NCI-H2029 treated with DMSO at 0.1 percent for 48 hours (cell line): ENCODE measurements around the gene EXOSC1.
A peak's percentile ranks its signal among the peaks of the same experiment; 100 is the strongest.
"Not testable (repeated sequence)": the region's sequence is repeated elsewhere in the genome, so short reads cannot be mapped to it uniquely, and the experiment has no call there.

ENCODE experiments used
- DNase-seq: peaks from one replicate; lab custom pipeline; 2025; lab: John Stamatoyannopoulos, UW

Gene EXOSC1

DNA sequence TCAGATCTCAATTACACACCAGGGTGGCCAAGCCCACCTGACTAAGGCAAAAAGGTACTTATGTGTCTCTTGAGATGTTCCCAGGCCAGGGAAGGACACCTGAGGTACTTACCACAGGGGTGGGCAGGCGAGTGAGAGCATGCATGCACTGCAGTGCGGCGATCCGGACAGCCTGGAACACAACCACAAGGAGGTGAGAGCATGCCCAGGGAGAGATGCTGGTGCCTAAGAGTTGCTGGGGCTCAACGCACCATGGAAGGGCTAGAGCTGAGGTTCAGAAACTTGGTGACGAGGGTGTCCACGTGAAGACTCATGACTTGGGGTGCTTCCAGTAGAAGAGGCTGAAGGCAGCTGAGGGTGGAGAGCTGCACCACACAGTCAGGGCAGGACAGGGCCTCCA is 13.3 kb upstream of the EXOSC1 start:
- DNase-seq, result no peak

DNA sequence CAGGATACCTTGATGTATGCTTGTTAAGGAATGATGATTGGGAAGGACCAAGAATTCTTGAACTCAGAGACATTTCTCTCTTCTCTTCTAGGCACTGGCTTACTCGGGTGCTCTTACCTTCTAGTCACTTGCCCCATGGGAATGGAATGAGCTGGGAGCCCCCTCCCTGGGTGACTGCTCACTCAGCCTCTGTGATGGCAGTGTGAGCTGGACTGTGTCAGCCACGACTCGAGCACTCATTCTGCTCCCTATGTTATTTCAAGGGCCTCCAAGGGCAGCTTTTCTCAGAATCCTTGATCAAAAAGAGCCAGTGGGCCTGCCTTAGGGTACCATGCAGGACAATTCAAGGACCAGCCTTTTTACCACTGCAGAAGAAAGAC is 10.9 kb upstream of the EXOSC1 start:
- DNase-seq, result no peak

DNA sequence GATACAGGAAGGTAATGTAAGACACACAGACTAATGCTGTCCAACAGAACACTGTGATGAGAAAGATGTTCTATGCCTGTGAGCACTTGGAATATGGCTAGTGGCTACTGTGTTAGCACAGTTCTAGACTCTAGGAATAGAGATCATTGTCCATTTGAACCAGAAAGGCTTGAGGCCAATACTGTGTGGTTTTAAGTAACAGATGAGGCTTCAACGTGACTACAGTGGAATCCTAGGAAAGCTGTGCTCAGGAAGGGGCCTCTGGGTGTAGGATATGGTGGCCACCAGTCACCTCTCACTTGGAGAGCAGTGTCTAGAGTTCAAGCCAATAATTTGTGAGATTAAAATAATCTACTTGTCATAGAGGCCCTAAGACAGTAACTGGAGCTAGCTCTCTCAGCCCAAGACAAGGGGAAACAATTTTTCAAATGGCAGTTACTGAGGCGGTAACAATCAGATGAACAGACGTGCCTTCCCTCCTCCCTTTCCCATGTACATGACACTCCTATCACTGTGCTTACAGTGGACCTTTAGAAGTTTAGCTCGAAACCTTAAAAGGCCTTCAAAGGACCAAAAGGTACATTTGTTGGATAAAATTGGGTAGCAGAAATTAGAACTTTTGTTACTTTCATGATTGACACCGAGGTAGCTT is 10.4 kb upstream of the EXOSC1 start:
- no peak for DNase-seq

DNA sequence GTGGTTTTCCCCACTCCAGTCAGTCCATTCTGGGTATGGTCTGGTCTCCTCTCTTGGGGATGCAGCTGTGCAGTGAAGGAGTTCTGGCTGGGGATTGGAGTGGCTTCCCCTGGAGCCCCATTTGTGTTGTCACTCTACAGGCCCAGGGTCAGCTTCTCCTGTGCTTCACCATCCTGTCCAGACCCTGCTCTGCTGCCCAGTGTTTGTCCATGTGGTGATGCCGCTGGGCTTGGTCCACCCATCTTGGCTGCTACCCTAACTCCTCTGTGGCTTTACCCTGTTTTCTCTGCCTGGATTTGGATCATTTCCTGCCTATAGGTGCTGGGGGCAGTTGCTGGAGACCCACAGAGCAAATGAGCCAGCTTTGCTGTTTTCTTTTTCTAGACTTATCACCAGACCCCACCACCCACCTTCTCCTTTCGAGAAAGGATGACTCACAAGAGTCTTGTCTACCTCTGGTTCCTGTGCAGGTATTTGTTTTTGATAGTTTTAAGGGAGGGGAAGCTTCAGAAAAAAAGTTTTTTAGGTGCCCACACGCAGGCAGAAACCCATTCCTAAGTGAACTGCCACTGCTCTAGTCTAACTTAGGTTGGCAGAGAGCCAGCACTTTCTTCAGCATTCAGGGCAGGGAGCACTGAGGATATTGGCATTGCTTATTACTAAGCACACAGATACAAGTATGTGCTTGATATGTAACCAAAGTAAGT is 8.7 kb upstream of the EXOSC1 start:
- no peak for DNase-seq

DNA sequence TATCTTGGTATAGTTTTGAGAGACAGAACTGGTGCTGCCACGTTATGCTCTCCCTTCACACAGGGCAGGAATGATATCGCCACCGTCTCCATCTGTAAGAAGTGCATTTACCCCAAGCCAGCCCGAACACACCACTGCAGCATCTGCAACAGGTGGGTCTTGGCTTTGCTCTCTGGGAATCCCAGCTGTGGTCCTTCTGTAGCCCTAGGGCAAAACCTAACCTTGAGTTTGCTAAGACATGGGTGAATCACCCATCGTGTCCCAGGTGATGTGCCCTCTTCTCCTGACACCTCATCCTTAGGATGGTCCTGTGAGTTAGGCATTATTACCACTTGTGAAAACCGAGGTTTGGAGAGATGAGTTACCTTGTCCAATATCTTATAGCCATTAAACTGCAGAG is 6.5 kb upstream of the EXOSC1 start:
- DNase-seq, result no peak

DNA sequence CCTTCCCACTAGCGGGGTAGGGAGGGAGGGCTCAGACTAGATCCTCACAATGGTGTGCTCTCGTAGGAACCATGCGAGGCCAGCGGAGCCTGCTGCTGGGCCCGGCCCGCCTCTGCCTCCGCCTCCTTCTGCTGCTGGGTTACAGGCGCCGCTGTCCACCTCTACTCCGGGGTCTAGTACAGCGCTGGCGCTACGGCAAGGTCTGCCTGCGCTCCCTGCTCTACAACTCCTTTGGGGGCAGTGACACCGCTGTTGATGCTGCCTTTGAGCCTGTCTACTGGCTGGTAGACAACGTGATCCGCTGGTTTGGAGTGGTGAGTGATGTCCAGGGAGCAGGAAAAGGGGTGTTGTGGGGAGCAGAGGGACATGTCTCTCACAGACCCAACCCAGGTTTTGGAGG is 5.8 kb upstream of the EXOSC1 start:
- DNase-seq, result no peak

DNA sequence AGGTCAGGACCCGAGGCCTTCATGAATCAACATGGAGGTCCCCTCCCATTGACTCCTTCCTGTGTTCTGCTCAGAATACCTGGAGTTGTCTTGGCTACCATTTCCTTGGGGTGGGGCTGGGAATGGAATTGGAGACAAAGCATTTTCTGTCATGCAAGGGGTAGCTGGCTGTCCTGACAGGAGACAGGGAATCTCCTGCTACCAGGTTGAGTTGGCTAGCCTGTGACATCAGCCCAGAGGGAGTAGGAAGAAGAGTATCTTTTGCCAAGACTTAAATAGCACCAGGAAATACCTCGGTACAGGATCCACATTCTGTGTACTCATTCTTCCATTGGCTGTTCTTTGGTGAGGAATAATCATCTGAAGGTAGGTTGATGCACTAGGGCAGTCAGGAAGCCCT is 5.0 kb upstream of the EXOSC1 start:
- DNase-seq, result no peak

DNA sequence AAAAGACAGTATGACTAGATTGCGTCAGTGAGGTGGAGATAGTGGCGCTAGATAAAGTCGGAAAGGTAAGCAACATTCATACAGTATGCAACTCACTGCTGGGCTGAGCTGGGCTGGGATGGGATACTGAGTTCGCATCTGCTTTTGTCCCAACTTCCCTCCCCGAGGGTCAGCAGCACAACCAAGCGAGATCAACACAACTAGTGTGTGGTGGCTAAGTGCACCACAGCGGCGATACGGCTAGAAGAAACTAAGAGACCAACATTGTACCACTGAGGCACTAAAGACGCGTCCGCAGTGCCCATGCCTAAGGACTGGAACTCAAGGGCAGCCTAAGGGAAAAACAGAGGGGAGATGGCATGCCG is 467 bp downstream of the EXOSC1 start:
- no peak for DNase-seq

DNA sequence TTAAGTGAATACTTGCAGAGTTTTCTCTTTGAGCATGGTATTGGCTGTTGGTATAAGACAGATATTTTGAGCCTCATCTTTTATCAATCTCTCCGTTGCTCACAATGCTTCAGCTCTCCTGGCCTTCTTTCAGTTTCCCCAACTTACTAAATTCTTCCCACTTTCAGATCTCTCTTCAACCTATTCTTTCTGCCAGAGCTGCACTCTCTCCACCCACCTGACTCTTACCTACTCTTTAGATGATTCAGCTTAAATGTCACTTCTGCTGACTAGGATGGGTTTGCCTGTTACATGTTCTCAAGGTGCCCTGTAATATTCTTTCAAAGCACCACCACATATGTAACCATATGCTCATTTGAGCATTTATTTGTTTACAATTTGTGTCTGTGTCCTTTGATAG is 1.6 kb downstream of the EXOSC1 start:
- no peak for DNase-seq

DNA sequence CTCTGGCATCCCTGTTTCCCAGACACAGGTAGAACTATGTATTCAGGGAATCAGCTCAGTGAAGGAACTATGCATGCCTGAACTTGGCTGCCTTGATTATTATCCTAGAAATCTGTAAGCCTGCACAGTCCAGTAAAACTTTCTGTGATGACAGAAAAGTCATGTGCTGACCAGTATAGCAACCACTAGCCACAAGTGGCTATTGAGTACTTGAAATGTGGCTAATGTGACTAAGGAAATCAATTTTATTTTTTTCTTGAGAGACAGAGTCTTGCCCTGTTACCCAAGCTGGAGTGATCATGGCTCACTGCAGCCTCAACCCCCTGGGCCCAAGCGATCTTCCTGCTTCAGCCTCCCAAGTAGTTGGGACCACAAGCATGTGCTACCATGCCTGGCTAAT is 3.5 kb downstream of the EXOSC1 start:
- no peak for DNase-seq

DNA sequence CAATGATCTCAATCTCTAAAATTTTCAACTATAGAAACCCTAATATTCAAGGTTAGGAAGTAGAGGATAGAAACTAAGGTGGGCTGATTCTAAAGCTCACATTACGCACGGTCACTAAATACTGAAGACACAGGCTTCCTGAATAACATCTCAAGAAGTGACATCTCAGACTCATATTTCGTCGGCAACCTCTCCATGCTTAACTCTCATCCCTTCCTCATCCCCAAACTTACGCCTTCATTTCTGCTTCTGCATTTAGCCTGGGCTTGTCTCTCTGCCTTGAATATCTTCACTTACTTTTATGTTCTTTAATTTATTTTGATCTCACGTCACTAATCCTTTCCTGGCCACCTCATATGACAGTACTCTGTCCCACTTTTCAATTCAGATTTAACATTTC is 10.6 kb downstream of the EXOSC1 start:
- no peak for DNase-seq

DNA sequence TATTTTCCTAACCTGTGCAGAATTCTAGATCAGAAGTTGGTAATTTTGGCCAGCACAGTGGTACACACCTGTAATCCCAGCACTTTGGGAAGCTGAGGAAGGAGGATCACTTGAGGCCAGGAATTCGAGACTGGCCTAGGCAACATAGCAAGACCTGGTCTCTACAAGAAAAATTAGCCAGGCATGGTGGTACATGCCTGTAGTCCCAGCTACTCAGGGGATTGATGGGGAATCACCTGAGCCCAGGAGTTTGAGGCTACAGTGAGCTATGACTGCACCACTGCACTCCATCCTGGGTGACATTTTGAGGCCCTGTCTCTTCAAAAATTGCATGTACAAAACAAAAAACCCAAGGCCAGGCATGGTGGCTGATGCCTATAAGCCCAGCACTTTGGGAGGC is 11.2 kb downstream of the EXOSC1 start:
- DNase-seq, result no peak

DNA sequence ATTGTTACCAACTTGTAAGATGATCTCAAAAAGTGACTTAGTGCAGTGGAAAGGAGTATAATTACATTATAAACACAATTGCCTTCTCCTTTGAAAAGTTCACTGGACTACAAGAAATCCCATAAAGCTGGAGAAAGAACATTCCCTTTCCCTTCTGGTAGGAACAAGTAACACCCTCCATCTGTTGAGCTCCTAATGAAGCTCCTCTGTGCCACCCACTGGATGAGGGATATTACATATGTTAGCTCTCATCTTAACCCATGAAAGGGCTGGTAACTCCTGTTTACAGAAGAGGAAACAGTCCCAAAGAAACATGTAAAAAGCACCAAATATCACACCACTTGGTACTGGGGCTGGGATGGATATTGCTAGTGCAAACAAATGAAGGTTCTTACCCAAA is 11.8 kb downstream of the EXOSC1 start:
- no peak for DNase-seq

DNA sequence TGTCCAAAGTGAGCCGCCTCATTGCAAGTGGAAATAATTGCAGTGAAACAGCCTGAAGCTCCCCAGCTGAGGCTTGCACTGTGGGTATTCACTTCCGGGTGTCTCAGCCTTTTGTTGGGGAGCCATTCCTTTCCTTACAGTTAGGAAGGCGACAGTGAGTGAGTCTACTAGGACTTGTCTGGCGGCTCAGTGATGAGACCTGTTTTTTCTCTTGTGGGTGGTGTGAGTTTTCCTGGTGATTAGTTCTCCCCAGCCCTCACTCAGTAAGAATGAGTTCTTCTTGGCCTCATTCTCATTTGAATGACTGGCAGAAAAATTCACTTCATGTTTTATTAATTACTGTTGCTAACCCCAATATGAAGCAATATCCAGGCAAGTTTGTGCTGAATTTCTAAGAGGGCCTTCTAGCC is 17.2 kb downstream of the EXOSC1 start:
- no peak for DNase-seq

DNA sequence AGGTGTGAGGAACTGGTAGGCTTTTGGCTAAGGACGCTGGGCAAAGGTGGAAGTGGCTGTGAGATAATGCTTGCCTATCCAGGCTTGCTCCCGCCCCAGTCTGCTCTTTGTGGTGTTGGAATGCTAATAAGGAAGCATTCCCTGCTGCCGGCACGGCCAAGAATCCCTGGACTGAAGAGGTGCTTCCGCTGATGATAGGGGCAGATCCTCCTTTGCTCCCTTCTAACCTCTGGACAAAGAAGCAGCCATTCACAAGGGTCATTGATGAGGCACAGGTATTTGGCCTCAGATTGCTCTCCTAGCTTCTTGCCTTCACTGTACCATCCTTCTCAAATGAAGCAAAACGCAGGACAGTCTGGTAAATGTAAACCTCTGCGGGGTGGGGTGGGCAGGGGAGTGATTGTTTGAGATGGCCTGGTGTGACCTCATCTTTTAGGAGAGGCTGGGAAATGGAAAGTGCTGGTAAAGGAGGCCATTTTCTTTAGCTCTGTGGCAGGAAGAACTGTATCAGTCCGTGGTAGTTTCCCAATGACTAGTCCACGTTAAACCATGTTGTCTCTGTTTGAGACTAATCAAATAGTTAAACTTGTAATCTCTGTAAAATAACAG is 18.1 kb downstream of the EXOSC1 start:
- peak; percentile 38 for DNase-seq

DNA sequence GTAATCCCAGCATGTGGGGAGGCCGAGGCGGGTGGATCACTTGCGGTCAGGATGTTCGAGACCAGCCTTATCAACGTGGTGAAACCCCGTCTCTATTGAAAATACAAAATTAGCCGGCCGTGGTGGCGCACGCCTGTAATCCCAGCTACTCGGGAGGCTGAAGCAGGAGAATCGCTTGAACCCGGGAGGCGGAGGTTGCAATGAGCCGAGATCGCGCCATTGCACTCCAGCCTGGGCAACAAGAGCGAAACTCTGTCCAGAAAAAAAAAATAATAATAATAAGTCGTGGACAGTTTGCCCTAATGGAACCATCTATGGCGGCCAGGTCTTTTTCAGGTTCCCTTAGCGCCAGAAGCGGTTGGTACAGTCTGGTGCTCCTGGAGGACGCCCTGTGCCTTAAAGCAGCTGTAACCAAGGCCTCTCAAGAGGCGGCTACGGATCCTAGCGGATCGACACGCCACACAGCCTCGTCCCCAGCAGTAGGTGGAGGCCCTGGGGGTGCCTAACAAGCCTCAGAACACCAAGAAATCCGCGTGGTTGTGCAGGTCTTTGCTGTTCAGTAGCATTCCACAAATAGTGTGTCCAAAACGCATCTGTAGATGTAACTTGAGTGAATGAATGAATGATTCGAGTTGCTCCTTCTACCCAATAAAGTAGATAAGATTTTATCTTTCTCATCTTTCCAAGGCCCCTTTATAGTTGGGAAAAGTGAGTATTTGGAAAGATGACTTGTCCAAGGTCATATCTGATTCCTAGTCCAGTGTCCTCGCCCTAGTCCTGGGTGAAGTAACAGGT is 18.8 kb downstream of the EXOSC1 start:
- DNase-seq, result no peak

DNA sequence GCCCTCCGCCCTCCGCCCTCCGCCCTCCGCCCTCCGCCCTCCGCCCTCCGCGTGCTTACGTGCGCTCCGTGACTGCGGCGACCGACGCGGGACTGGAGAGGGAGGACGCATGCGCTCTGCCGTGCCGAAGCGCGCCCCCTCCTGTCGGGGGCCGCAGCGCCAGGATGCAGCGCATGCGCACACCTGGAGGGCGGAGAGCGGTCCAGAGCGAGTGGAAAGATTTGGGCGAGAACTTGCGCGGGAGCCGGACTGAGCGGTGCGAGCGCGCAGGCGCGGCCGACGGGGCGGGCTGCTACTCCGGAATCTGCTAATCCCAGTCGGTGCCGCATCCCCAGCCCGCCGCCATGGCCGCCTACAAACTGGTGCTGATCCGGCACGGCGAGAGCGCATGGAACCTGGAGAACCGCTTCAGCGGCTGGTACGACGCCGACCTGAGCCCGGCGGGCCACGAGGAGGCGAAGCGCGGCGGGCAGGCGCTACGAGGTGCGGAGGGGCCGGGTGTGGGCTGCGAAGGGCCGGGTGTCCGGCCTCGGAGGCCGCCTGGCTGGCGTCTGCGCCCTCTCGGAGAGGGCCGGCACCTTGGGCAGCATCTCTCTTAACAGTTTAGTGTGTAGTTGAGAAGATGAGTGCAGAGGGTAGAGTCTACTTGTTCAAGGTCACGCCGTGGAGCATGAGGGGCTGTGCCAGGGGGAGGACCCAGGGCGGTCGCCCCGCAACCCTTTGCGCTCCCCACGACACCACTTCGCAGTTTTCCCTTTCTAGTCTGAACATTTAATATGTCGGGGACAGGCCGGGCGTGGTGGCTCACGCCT is 19.6 kb downstream of the EXOSC1 start, which contains the start of gene PGAM1:
Gene PGAM1 (plus strand): TSS at position 228 of the 812 bp plus-strand sequence. CDS start 117 bp downstream, at position 345.
- peak; percentile 49 for DNase-seq

DNA sequence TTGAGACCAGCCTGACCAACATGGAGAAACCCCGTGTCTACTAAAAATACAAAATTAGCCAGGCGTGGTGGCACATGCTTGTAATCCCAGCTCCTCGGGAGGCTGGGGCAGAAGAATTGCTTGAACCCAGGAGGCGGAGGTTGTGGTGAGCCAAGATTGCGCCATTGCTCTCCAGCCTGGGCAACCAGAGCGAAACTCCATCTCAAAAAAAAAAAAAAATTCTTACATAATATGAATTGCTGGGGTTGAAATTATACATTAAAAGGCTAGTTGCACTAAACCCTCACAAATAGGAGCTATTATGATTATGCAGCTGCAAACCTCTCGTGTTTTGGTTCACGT is 22.1 kb downstream of the EXOSC1 start:
- DNase-seq, result not testable (repeated sequence)

DNA sequence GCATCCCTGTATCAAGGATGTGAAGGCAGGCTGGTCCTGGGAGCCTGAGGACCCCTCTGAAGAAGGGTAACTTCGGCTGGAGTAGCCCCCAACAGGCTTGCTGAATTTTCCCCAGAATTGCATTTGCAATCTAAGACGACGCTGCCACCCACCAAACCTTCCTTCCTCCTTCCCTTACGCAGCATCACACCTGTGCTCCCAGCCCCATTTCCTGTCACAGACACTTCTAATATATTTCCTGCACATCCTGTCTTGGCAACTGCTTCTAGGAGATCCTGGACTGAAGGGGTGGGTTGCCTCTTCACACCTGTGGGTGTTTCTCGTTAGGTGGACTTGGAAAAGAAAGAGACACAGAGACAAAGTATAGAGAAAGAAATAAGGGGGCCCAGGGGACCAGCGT is 29.2 kb downstream of the EXOSC1 start:
- DNase-seq, result no peak

DNA sequence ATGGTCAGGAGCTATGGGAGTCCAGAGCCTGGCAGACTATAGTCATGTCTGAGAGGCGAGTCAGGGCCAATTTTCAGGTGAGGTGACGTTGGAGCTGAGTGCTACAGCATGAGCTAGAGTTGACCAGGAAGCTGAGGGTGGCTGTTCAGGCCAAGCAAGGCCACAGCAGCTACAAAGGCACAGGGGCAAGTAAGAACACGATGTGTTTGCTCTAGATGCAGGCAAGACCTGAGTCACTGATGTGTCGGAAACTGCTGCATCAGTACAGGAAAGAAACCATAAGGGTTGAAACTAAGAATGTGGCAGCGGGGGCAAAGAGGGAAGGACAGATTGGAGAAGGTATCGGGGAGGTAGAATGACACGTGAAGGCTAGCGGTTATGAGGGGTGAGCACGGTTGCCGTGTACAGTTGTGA is 32.9 kb downstream of the EXOSC1 start:
- no peak for DNase-seq

DNA sequence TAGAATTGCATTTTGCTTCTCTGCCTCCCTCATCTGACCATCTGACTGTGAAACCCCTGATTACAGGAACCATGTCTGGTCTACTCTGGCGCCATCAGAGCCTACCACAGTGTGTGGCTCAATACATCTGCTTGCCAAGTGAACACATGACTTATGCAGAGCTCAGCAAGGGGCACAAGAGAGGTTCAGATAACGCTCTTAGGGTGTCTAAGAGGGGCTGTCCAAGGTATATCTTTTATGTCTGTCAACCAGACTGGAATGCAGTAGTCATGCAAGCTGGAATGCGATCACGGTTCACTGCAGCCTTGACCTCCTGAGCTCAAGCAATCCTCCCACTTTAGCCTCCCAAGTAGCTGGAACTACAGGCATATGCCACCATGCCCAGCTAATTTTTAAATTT is 34.4 kb downstream of the EXOSC1 start:
- DNase-seq, result no peak

DNA sequence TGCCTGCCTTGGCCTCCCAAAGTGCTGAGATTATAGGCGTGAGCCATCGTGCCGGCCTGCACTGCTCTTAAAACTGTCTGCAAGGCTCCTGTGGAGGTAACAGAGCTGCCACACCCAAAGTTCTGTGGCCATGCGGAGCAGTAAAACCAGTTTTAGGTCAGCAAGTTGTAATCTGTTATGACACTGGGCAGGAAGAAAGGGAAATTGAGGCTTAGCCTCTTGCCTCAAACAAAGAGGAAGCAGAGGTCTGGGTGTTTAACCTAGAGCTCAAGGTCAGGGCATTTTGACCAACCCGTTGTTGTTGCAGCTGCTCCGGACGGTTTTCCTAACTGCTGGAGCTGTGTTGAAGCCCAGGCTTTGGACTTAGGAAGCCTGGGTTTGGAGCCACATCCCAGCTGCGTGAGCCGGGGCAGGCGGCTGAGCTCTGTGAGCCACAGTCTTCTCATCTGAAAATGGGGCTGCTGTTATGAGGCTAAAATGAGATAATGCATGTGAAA is 37.3 kb downstream of the EXOSC1 start:
- no peak for DNase-seq
